GM21576 (cell line): Measurements from ENCODE around the gene TFEB.
"Not testable (repeated sequence)": the region's sequence is repeated elsewhere in the genome, so short reads cannot be mapped to it uniquely, and the experiment has no call there.

ENCODE experiments used
- ATAC-seq: cut with Tn5 transposase; IDR thresholded peaks from one replicate; pipeline ENCODE4 v1.9.1; 2021; ENCODE audit warnings: mild to moderate bottlenecking, moderate library complexity; ENCODE audit not compliant: unreplicated experiment

TFEB gene

GRCh38 chr6:41766043-41766664 is 30.7 kb upstream of the TFEB start:
- not testable (repeated sequence) for ATAC-seq

GRCh38 chr6:41763470-41763869 is 28.1 kb upstream of the TFEB start:
- ATAC-seq, result no peak

GRCh38 chr6:41759905-41760579 is 24.6 kb upstream of the TFEB start:
- no peak for ATAC-seq

- no peak for ATAC-seq
These were observed 23.9 kb upstream of the TFEB start for GRCh38 chr6:41759106-41759904.

- ATAC-seq, result no peak
These were observed 23.2 kb upstream of the TFEB start for GRCh38 chr6:41758641-41759035.

- no peak for ATAC-seq
These were observed 22.7 kb upstream of the TFEB start for GRCh38 chr6:41757931-41758640.

- ATAC-seq, result no peak
These were observed 21.9 kb upstream of the TFEB start for GRCh38 chr6:41757271-41757670.

- ATAC-seq, result no peak
These were observed 20.9 kb upstream of the TFEB start for GRCh38 chr6:41756354-41756753.

- ATAC-seq, result no peak
These were observed 20.5 kb upstream of the TFEB start for GRCh38 chr6:41755895-41756294.

GRCh38 chr6:41750374-41750773 is 15.0 kb upstream of the TFEB start:
- ATAC-seq, result no peak

GRCh38 chr6:41748542-41748941 is 13.1 kb upstream of the TFEB start:
- ATAC-seq, result no peak

GRCh38 chr6:41748102-41748477 is 12.7 kb upstream of the TFEB start:
- no peak for ATAC-seq

- ATAC-seq, result no peak
These were observed 12.1 kb upstream of the TFEB start, which contains the start of gene PGC for GRCh38 chr6:41747256-41748101. Gene PGC, minus strand, starts transcription at chr6:41747397. Its CDS starts 63 bp downstream, at chr6:41747334.

- no peak for ATAC-seq
These were observed 10.7 kb upstream of the TFEB start for GRCh38 chr6:41746107-41746506.

- no peak for ATAC-seq
These were observed 8.9 kb upstream of the TFEB start for GRCh38 chr6:41744236-41744787.

GRCh38 chr6:41743406-41744235 is 8.2 kb upstream of the TFEB start:
- ATAC-seq, result no peak

- no peak for ATAC-seq
These were observed 6.5 kb upstream of the TFEB start for GRCh38 chr6:41741625-41742490.
